Thyroid gland (tissue), 4 donors: ENCODE results near the gene ABCG1. TPM values are rescaled to one million over a fixed set of nuclear protein-coding genes. Genes with fewer than 3 reads are reported as not detected.

Source experiments
- DNase-seq, 2 donors: peaks; one replicate each; pipeline ENCODE4 v3.0.0-alpha.2; 2019
- H3K27ac ChIP-seq, 3 donors: fragments of 200-600 bp; sonication (generic); 1 replicate in 2 of 3; 2 replicates in 1 of 3; pipeline ENCODE4 v1.5.1; 2016 to 2019; ENCODE audit warnings: mild to moderate bottlenecking in 1 of 3, moderate library complexity in 1 of 3
- H3K27me3 ChIP-seq: fragments of 200-600 bp; sonication (generic); one replicate; pipeline ENCODE4 v1.5.1; 2019
- H3K36me3 ChIP-seq, 2 donors: fragments of 200-600 bp; sonication (generic); one replicate each; pipeline ENCODE4 v1.5.1; 2016 to 2019
- H3K4me1 ChIP-seq, 2 donors: fragments of 200-600 bp; sonication (generic); one replicate each; pipeline ENCODE4 v1.5.1; 2017 to 2019
- H3K4me3 ChIP-seq, 3 donors: fragments of 200-600 bp; sonication (generic); replicated peaks in 1 of 3; 1 replicate in 2 of 3; 2 replicates in 1 of 3; pipeline ENCODE4 v1.5.1; 2016; ENCODE audit warnings: mild to moderate bottlenecking in 1 of 3
- H3K9me3 ChIP-seq: fragments of 200-600 bp; sonication (generic); one replicate; pipeline ENCODE4 v1.5.1; 2017
- CTCF ChIP-seq, 6 experiments: fragments of 200-600 bp in 3 of 6; fragments of 450-650 bp in 3 of 6; sonication (generic) in 3 of 6; IDR thresholded peaks; one replicate each; pipeline ENCODE4 v1.5.1; 2016 to 2019; ENCODE audit warnings: antibody characterized with exemption in 6 of 6, mild to moderate bottlenecking in 2 of 6, inconsistent platforms in 1 of 6, moderate library complexity in 1 of 6
- POLR2A ChIP-seq, 2 donors: fragments of 450-650 bp; IDR thresholded peaks; one replicate each; pipeline ENCODE4 v1.6.1; 2017; ENCODE audit warnings: antibody characterized with exemption in 2 of 2, mild to moderate bottlenecking in 2 of 2, moderate library complexity in 1 of 2
- WGBS, 2 donors: methylation state at CpG; one replicate each; pipeline ENCODE4 v1.1.5; 2017; 5-methylcytosine and 5-hydroxymethylcytosine counted together
- intact Hi-C: fragments of 100-400 bp; cut with DNase I; formaldehyde crosslinking; loops from one replicate; pipeline ENCODE4 v1.15.1; 2023
- total RNA-seq, 4 donors: library from RNA; depleted of rRNA; stranded (reverse); fragments of >200 nt; gene quantifications; one replicate each; pipeline ENCODE4 v1.2.3, GENCODE V29; 2016

The ABCG1 gene
- total RNA-seq, 4 donors from 2014 or later, result 13.8 to 34.1 (median 18.9) TPM

- peak overlapping the region; percentile 68 to 88 (median 74) for H3K27ac ChIP-seq
- peaks cover 30 to 58% of the 10 kb centered on the region in 2 donors for H3K4me1 ChIP-seq
- DNase-seq, result peak in 1 of 2 donors; percentile 16
- H3K36me3 ChIP-seq, result no peaks in the 10 kb centered on the region
- no peaks in the 10 kb centered on the region for H3K9me3 ChIP-seq
- intact Hi-C loops, result no loop called here
- peak overlapping the region in 1 of 3 donors; percentile 35 for H3K4me3 ChIP-seq
- TF ChIP-seq POLR2A (IDR thresholded peaks at IDR 0.05) (no peak), CTCF (IDR thresholded peaks at IDR 0.05) (no peak)
- H3K27me3 ChIP-seq, result no peaks in the 10 kb centered on the region
- 44 to 56% methylated on average over 8 of the region's 8 CpGs for WGBS, 2 donors
Measured at GRCh38 chr21:42234041-42234440, 15.1 kb downstream of the ABCG1 start.

GRCh38 chr21:42234464-42235241 lies 15.7 kb downstream of the ABCG1 start:
- Histone ChIP-seq H3K9me3 (no peaks in the 10 kb centered on the region), H3K4me1 (peaks cover 30 to 55% of the 10 kb centered on the region in 2 donors), H3K27me3 (no peaks in the 10 kb centered on the region), H3K36me3 (no peaks in the 10 kb centered on the region), H3K27ac (peak overlapping the region; percentile 68 to 88 (median 74)), H3K4me3 (peak overlapping the region; percentile 30 to 35 (median 30))
- peak; percentile 77 to 81 for DNase-seq
- TF ChIP-seq CTCF (IDR thresholded peaks at IDR 0.05), result no peak
- TF ChIP-seq POLR2A (IDR thresholded peaks at IDR 0.05), result peak in 1 of 2 donors; percentile 60
- intact Hi-C loops, result no loop called here
- WGBS, 2 donors, result 13 to 53% methylated on average over 2 to 17 of the region's 73 CpGs

DNA sequence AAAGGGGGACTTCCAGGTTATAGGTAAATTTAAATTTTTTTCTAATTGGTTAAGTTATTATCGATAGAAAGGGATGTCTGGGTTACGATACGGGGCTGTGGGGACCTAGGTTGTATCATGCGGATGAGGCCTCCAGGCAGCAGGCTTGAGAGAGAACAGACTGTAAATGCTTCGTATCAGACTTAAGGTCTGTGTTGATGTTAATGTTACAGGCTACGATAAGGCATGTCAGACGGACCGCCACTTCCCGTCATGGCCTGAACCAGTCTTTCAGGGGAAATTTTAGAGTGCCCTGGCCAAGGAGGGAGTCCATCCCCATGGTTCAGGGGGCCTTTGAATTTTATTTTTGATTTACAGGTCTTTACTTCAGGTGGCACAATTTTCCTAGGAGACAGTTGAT lies 16.7 kb downstream of the ABCG1 start:
- no peaks in the 10 kb centered on the region for H3K36me3 ChIP-seq
- no peaks in the 10 kb centered on the region for H3K27me3 ChIP-seq
- 80 to 81% methylated on average over 9 of the region's 9 CpGs for WGBS, 2 donors
- H3K4me1 ChIP-seq, result peaks cover 30 to 55% of the 10 kb centered on the region in 2 donors
- intact Hi-C loops, result no loop called here
- DNase-seq, result no peak
- TF ChIP-seq CTCF (IDR thresholded peaks at IDR 0.05) (no peak), POLR2A (IDR thresholded peaks at IDR 0.05) (no peak)
- H3K4me3 ChIP-seq, result no peak overlapping the region
- H3K9me3 ChIP-seq, result no peaks in the 10 kb centered on the region
- peak overlapping the region in 2 of 3 donors; percentile 74 to 88 for H3K27ac ChIP-seq

- H3K4me1 ChIP-seq, result peaks cover 30 to 54% of the 10 kb centered on the region in 2 donors
- H3K4me3 ChIP-seq, result no peak overlapping the region
- no peaks in the 10 kb centered on the region for H3K36me3 ChIP-seq
- peak overlapping the region in 1 of 3 donors; percentile 88 for H3K27ac ChIP-seq
- no peaks in the 10 kb centered on the region for H3K27me3 ChIP-seq
- 78 to 84% methylated on average over 10 of the region's 10 CpGs for WGBS, 2 donors
- intact Hi-C loops, result no loop called here
- peak; percentile 7 to 33 for DNase-seq
- H3K9me3 ChIP-seq, result no peaks in the 10 kb centered on the region
- TF ChIP-seq CTCF (IDR thresholded peaks at IDR 0.05) (no peak), POLR2A (IDR thresholded peaks at IDR 0.05) (no peak)
Measured at GRCh38 chr21:42236014-42236413, 17.1 kb downstream of the ABCG1 start.

GRCh38 chr21:42236693-42237092 lies 17.8 kb downstream of the ABCG1 start:
- H3K9me3 ChIP-seq, result no peaks in the 10 kb centered on the region
- TF ChIP-seq POLR2A (IDR thresholded peaks at IDR 0.05) (no peak), CTCF (IDR thresholded peaks at IDR 0.05) (no peak)
- H3K4me3 ChIP-seq, result no peak overlapping the region
- no peak overlapping the region for H3K27ac ChIP-seq
- 62 to 80% methylated on average over 3 of the region's 3 CpGs for WGBS, 2 donors
- no peak for DNase-seq
- no peaks in the 10 kb centered on the region for H3K27me3 ChIP-seq
- H3K4me1 ChIP-seq, result peaks cover 30 to 47% of the 10 kb centered on the region in 2 donors
- intact Hi-C loops, result no loop called here
- H3K36me3 ChIP-seq, result no peaks in the 10 kb centered on the region
